ENCODE results near the gene DLX5.
"Not testable (repeated sequence)": the region's sequence is repeated elsewhere in the genome, so short reads cannot be mapped to it uniquely, and the experiment has no call there.

DLX5 gene

DNA sequence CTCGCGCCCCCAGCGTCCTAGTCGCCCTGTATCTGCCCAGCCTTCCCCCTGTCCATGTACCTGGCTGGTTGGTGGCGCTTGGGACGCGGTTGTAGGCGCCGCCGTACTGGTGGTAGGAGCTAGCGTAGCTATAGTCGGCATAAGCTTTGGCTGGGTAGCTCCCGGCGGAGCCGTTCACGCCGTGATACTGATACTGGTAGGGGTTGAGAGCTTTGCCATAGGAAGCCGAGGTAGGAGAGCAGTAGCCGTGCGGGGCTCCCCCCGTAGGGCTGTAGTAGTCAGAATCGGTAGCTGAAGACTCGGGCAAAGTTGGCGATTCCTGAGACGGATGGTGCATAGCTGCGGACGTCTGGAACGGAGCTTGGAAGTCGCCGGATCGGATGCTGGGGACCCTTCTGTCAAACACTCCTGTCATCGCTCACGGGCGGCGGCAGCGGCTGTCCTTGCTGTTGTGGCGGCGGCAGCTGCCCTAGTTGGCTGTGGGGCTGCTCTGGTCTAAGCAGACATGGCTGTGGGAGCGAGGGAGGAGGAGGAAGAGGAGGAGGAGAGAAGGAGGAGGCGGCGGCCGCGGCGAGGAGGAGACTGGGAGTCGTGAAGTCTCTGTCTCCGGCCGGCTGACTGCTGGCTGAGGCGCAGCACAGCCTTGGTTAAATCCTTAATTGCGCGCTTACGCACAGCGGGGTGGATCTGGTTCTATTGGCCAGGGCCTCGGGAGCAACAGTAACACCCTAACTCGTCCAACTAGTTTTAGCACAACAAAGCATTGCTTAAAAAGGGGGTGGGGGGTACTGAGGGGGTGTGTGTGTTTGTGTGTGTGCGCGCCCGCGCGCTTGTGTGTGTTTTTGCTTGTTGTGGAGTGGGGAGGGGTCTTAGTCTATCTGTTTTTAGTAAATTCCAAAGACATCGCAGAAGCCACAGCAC lies at the start of gene DLX5:
TSS of gene DLX5 (minus strand) at position 623 of the 921 bp plus-strand sequence. CDS start at position 415, 208 bp downstream.
- peak; percentile 48 for DNase-seq (ENCODE audit: low spot score)

DNA sequence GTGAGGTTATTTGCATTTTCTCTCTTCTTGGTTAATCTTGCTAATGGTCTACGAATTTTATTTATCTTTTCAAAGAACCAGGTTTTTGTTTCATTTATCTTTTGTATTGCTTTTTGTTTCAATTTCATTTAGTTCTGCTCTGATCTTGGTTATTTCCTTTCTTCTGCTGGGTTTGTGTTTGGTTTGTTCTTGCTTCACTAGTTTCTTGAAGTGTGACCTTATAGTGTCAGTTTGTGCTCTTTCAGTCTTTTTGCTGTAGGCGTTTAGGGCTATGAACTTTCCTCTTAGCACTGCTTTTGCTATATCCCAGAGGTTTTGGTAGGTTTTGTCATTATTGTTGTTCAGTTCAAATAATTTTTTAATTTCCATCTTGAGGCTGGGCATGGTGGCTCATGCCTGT lies 47.4 kb upstream of the DLX5 start:
- DNase-seq (ENCODE audit: low spot score) = not testable (repeated sequence)

DNA sequence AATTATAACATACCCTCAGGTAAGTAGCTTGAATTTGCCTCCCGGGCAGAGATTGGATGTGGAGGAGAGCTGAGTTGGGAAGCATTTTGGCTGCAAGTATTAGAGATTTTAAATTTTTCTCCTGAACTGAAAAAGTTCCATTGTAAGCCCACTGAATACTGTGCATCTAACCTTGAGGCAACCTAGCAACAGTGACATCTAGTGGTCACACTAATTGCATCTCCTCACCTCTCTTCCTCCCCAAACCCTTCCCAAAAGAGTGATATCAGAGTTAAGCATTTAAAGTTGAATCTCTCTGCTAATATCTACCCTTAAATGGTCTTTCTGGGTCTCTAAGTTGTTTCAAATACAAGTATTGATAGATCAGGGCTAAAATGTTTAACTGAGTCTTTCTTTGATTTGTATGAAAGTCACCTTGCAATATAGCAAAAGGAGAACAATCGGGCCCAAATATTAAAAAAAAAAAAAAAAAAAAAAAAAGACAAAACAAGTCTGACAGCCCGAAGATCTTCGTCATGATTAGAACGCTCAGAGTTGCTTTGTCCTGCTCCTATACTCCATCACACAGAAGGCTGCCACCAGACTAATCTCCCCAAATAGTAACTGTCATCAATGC lies 40.4 kb upstream of the DLX5 start:
- DNase-seq (ENCODE audit: low spot score) = peak; percentile 40

DNA sequence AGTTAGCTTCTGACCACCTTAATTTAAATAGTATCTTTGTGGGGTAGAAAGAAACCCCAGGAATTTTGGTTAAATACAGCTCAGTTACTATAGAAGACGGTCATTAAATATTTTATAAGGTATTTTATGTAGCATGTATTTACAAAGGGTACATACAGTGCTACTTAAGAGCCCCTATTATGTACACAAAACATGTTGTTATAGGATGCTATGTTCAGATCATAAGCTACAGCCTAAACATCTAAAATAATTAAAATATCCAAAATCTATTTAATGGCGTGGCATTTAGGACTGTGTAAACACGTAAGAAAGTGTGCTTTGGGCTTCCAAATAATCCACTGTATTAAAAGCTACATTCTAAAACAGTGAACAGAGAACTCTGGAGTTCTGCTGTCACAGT lies 39.4 kb upstream of the DLX5 start:
- no peak for DNase-seq (ENCODE audit: low spot score)

DNA sequence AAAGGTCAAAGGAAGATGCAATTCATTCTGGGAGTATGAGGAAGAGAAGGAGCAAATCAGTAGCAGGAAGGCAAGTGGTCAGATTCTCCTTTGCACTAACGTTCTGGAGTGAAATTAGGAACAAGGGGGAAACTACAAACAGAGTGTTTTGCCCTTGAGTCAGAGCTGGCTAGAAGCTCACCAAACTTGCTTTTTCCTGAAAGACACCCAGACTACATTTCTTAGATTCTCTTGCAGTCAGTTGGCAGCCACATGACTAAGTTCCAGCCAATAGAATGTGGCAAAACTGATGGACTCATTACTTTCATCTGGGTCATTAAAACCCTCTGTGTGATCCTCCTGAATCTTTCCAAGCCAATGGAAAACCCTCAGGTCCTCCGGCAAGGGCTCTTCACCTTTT lies 18.6 kb upstream of the DLX5 start:
- DNase-seq (ENCODE audit: low spot score) = no peak

DNA sequence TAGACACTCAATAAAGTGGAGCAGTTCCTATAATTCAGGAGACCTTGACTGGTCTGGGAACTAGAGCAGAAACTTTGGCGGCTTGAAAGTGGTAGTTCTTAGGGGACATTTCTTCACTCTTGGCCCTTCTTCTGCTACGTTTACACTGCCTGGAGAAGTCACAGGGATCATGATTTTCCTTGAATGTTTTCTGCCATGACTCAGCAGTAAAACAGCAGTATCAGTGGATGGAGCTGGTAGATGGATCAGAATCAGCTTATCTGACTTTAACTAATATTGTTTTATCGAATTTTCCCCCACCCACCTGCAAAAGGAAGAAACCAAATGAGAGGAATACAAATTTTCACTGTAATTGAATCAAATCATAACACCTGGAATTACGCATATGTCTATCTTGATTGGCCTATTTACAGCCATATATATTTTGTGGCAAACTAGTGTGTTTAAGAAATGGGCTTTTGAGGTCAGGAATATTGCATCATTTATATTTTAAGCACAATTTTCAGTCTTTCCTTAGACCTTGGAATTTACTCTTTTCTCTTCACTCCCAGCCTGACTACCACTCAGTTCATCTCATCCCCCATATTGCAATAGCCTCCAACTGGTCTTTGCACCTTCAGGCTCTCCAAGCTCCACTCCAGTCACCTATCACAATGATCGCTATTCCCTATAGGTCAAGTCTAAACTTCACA lies 14.9 kb upstream of the DLX5 start:
- no peak for DNase-seq (ENCODE audit: low spot score)

DNA sequence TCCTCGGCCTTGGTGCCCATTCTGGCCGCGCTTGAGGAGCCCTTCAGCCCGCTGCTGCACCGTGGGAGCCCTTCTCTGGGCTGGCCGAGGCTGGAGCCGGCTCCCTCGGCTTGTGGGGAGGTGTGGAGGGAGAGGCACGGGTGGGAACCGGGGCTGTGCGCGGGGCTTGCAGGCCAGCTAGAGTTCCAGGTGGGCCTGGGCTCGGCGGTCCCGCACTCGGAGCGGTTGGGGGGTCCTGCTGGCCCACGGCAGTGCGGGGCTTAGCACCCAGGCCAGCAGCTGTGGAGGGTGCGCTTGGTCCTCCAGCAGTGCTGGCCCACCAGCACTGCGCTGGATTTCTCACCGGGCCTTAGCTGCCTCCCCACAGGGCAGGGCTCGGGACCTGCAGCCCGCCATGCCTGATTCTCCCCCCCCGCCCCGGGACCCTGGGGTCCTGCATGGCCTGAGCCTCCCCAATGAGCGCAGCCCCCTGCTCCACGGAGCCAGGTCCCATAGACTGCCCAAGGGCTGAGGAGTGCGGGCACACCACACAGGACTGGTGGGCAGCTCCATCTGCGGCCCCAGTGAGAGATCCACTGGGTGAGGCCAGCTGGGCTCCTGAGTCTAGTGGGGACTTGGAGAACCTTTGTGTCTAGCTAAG lies 9.7 kb upstream of the DLX5 start:
- DNase-seq (ENCODE audit: low spot score) = not testable (repeated sequence)

DNA sequence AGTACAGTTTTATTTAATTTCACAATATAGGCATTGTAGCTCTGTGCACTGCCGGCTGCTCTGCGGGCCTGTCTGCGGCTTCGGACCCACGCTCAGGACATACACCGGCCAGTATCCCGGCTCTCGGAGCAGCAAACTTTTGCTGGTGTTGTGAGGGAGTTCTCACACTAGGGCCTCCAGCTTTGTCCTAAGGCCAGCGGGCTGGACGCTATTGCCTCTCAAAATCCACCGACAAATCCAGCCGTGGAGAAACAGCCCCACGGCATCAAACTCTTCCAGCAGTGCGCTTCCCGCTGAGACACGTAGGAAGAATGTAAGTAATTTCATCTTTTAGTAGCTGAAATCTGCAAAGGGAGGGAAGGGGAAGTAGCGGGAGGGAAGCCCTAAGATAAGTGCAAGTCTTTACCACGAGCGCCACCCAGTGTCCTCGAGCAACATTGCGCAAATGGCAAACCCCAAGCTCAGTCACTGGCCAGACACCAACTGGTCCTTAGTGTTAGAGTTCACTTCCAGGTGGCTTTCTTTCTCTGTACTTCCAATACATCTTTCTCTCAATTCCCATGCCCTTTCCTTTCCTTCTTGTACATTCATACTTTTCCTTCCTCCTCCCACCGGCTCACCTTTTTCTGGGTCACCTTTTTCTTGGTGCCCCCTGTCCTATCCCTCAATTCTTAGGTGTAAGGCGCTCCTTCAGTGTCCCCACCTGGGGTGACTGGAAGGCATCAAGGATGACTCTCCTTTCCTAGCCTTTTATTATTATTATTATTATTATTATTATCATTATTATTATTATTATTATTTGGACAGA lies 3.0 kb upstream of the DLX5 start:
- peak; percentile 86 for DNase-seq (ENCODE audit: low spot score)

DNA sequence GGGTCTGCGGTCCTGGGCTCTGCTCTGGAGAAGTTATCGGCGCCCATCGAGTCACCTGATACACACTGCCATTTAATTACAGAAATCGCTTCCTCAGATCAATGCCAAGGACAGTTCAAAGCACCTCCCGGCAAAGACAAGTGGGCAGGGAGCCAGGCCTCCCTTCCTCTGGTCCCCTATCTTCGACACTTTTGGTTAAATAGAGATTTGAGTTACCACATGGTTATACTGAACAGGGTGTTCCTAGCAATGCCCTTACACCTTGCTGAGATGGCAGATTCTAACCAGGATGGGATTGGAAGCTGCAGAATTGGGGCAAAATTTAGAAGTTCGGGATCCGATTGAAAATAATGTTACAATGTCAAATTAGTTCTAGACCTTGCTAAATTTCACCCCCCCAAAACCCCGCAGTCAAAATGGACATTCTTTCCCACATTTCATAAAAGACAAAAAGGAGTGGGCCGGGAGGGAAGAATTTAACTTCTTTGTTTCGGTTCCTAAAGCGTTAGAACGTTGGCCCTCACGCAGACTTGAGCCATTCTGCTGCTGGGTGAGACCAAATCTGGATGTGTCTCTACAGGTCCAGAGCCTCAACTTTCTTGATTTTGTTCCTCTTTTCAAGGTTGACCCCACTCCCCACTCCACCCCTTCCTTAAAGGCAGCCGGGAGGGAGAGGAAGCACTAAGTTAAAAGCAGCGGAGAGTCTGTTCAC lies 2.2 kb upstream of the DLX5 start:
- no peak for DNase-seq (ENCODE audit: low spot score)

DNA sequence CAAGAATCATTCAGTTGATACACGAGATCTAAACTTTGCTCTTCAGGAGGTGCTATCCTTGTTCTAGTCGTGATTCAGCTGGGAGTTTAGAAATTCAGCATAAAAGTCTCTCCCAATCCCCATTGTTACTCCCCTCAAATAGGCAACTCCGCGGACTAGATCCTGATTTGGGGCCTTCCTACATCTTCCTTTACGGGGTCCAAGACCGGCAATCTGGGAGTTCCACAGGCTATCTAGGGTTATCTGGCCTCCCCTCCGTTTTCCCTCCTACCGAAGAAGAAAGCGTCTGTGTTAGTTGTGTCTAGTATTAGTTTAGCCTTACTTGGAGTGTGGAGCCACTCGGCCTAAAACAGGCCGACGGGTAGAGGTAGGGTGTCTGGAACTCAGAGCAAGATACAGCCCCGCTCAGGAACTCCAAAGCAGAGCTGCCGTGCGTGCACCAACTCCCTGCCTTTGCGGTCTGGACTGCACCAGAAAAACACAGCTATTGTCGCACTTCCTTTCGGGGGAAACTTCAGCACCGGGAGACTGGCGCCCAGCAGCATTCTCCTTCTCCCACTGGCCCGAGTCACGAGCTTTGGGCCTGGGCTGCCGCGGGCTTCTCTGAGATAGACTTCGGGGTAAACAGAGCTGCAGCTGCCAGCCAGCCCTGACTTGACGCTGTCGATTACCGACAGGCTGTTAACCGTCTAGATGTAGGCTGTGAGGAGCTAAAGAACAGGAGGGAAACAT lies 1.5 kb upstream of the DLX5 start:
- DNase-seq (ENCODE audit: low spot score) = no peak

DNA sequence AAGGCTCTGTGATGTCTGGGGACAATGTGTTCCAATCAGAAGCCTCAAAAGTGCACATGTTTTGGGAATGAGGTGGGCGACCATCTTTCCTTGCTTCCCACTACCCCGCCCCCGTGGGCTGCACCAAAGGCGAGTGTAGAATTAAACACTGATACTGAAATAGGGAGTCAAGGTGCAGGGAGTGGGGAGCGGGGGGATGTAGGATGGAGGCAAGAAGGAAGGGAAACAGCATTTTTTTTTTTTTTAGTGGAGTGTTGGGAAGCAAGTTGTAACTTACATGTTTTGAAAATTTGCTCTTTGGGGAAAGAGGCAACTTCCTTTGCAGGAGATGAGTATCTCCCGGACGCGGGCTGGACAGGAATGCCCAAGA lies 484 bp upstream of the DLX5 start:
- DNase-seq (ENCODE audit: low spot score) = no peak

DNA sequence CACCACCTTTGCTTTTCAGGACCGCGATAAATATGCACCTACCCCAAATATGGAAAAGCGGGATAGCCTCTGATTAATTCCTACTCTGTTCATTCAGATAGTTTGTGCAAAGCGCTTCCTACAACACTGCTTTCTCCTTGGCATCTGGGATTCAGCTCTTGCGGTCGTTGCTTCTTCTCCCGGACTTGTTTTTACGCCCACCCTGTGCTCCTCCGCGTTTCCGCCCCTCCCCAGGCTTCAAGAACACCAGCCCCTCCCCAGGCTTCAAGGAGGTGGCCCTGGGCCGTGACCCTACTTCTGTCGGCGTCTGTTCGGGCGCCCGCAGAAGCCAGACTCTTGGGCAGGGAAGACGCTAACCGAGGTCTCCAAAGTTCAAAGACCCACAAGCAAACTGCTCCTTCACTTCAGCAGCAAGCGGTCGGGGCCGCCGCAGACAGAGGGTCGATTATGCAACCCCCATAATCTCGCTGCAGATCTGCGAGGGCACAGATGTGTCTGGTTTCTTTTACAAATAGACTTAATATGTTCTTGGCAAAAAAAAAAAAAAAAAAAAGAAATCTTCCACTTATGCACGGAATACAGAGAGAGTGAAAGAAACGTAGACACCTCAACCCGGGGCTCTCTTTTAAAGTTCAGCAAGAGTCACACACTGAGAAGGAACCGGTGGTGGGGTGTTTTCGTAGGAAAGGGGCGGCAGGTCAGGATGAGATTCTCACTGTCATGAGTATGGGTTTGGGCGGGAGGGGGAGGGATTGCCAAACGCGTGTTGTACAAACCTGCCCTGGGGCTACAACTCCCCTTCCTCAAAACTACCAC lies 1.9 kb downstream of the DLX5 start:
- DNase-seq (ENCODE audit: low spot score) = no peak

DNA sequence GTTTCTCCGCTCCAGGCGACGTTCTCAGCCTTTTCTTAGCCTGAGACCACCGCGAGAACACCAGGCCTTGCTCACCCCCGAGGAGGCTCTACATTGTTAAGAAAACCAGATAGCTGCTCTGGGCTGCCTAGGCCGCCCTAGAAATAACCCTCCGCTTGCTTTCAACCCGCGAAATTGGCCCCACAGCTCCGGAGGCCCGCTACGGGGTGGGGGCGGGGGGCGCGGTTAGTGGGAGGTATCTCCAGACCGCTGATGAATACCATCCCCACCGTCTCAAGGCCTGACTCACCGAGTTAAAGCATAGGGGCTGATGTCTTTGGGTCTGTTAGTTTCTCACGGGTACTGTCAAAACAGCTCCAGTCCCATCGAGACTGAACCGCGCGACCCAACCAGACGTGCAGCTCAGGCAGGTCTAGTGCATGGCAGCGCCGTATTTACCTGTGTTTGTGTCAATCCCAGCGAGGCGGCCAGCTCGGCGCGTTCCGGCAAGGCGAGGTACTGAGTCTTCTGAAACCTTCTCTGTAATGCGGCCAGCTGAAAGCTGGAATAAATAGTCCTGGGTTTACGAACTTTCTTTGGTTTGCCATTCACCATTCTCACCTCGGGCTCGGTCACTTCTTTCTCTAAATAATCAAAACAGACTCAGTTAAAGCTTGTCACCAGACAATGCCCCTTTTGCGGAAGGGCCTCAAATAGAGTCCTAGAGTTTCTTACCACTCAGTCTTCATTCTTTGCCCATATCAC lies 2.7 kb downstream of the DLX5 start:
- DNase-seq (ENCODE audit: low spot score) = no peak

DNA sequence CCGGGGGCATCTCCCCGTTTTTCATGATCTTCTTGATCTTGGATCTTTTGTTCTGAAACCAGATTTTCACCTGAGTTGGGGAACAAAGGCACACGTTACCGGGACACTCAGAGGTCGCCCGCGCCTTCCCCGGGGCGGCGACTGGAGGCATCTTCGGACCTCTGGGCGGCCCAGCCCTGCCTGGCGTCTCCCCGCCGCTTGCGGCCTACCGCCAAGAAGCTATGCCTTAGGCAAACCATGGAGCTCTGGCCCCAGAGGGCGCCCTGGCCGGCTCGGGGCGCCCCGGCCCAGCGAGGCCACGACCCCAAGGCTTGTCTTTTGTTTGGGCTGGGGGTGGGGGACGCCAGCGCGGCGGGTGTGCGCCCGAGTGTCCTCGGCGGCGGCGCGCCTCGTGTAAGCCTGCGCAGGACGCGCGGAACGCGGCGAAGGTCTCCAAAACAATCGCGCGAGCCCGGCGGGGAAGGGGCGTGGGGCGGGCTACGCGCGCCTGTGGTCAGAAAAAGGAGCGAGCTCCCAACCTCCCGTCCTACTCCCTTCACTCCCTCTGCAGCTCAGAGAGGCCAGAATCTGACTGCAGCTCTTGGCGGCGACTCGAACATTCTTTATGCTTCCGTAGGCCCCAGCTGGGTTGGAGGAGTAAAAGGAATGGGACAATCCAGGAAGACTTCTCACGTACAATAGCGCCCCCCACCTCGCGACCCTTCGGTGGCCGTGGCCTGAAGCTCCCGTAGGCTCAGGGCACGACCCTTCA lies 3.5 kb downstream of the DLX5 start:
- no peak for DNase-seq (ENCODE audit: low spot score)

DNA sequence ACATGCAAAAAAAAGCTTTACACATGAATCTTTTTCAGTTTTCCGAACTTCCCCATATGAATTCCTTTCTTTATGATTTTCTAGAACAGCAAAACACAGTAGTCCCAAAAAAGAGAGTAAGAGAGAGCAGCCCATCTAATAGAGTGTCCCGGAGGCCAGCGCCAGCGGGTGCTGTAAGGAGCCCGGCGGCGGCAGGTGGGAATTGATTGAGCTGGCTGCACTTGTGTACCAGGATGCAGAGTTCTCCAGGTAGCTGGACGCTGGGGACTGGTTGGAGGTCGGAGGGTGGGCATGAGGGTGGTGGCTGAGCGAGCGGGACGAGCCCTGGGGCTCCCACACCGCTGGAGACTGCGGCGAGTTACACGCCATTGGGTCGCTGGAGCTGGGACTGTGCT lies 4.0 kb downstream of the DLX5 start:
- no peak for DNase-seq (ENCODE audit: low spot score)

DNA sequence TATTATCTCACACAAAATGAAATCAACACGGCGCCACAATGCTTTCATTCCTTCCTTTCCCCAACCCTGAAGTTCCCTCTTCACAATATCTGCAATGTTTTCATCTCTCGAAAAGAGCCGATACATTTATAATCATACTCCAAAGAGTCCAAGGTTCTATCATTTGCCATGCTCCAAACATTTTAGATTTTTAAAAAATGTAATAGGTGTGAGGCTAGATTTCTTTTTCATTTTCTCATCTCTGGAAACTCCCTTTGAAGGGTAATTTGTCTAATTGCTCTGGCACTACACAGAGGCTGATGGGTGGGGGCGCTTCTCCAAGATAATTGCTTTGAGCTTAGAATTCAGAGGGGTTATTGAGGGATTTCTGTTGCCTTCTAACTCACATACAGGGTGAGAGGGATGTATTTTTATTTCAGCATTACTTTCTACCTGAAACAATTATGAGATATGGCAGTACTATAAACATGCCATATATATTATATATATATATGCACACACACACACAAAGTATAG lies 4.9 kb downstream of the DLX5 start:
- DNase-seq (ENCODE audit: low spot score) = no peak

DNA sequence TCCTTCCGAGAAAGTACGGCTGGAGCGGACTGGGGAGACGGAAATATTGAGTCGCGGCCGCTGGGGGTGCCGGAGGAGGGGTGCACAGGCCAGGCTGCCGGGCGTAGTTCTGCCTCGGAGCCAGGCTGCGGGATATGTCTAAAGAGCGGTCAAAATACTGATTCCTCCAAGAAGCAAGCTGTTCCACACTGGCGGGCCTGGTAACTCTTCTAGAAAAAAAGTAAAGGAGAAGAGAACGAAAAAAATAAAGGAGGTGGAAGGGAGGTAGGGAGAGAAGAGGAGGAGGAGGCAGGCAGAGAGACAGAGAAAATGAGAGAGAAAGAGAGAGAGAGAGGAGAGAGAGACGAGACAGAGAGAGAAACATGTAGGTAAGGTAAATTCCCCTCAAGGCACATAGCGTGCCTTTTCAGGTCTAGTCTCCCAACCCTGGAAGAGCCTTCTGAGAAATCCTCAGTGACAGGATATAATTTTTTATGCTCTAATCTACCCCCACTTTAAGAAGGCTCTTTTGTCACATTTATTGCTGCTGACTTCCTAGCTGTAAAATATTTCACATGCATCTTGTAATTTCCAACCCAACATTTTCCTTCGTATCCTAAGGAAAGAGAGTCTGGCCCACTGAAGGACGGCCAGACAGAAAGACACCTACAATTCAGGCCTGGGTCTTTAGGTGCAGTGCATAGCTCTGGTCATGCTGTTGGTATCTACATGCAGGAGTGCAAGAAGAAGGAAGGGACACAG lies 5.7 kb downstream of the DLX5 start:
- no peak for DNase-seq (ENCODE audit: low spot score)
